ENCODE measurements around the gene NUCB1. TPM values are rescaled to one million over a fixed set of nuclear protein-coding genes. Genes with fewer than 3 reads are reported as not detected.
"Not testable (repeated sequence)": the region's sequence is repeated elsewhere in the genome, so short reads cannot be mapped to it uniquely, and the experiment has no call there.

Gene NUCB1
- total RNA-seq, 1 donor from 2014 or later, result 248 TPM

DNA sequence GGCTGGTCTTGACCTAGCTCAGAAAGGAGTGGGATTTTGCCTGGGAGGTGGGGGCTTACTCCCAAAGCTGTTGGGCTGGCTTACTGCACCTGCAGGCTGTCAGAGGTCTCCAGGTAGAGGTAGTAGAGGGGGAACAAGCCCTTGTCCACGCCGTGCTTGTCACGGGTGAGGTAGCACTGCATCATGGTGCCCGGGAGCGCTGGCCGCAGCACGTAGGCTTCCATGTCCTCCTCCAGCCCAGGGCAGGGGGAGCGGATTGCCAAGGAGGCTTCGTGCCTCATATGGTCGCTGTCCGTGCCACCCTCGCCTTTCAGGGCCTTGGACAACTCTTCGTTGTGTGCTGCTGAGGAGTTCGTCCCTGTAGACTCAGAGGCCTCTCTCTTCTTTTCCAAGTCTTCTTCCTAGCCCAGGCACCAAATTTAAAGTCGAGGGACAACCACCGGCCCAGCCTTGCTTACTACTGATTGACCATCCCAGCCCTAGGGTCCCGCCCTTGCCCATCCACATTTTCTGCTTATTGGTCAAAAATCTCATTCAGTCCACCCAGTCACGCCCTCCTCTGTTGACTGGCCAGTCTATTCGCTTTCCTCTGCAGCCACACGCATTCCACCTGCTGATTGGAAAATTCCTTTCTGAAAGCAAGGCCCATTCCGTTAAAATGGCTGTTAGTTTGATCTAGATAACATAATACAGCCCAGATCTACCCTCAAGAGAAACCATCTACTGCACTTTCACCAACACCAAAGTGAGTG, 12.1 kb upstream of the NUCB1 start:
- DNase-seq (ENCODE audit: low read depth), result no peak
- TF ChIP-seq, protein P1, sequence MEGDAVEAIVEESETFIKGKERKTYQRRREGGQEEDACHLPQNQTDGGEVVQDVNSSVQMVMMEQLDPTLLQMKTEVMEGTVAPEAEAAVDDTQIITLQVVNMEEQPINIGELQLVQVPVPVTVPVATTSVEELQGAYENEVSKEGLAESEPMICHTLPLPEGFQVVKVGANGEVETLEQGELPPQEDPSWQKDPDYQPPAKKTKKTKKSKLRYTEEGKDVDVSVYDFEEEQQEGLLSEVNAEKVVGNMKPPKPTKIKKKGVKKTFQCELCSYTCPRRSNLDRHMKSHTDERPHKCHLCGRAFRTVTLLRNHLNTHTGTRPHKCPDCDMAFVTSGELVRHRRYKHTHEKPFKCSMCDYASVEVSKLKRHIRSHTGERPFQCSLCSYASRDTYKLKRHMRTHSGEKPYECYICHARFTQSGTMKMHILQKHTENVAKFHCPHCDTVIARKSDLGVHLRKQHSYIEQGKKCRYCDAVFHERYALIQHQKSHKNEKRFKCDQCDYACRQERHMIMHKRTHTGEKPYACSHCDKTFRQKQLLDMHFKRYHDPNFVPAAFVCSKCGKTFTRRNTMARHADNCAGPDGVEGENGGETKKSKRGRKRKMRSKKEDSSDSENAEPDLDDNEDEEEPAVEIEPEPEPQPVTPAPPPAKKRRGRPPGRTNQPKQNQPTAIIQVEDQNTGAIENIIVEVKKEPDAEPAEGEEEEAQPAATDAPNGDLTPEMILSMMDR (IDR thresholded peaks at IDR 0.05; ENCODE audit: insufficient read depth, low read length, poor library complexity, severe bottlenecking), result no peak

DNA sequence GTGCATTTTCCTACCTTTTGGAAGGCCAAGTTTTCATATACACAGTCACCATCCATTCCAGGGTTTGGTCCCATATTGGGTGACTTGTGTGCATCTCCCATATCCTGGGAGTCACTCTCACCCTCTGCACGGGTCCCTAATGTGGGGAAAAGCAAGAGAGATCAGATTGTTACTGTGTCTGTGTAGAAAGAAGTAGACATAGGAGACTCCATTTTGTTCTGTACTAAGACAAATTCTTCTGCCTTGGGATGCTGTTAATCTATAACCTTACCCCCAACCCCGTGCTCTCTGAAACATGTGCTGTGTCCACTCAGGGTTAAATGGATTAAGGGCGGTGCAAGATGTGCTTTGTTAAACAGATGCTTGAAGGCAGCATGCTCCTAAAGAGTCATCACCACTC, 10.6 kb upstream of the NUCB1 start:
- DNase-seq (ENCODE audit: low read depth); H3K27me3 ChIP-seq (ENCODE audit: control insufficient read depth, insufficient read depth, low read length); H3K4me3 ChIP-seq (ENCODE audit: low read depth, low read length); H3K36me3 ChIP-seq (ENCODE audit: control insufficient read depth, insufficient read depth, low read length): not testable (repeated sequence)

More for the DNA sequence above, 12.1 kb upstream of the NUCB1 start:
- no peak overlapping the region for H3K4me3 ChIP-seq (ENCODE audit: low read depth, low read length)
- no peaks in the 10 kb centered on the region for H3K36me3 ChIP-seq (ENCODE audit: control insufficient read depth, insufficient read depth, low read length)
- H3K27me3 ChIP-seq (ENCODE audit: control insufficient read depth, insufficient read depth, low read length), result no peaks in the 10 kb centered on the region

DNA sequence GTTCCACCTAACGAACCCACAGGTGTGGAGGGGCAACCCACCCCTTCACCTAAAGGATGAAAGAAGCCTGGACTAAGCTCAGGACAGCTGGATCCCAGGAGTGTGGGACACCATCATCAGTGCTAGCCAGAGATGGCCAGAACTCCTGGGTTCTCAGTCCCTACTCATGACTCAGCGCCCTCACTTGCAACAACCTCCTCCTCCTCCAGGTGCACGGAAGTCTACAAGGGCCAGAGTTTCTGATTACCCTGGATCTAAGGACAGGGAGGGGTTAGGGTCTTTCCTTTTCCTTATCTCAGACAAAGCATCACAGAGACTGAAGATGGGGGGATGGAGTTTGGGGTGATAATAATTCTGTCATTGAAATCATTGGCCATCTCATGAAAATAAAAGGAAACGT, 9.6 kb upstream of the NUCB1 start:
- no peaks in the 10 kb centered on the region for H3K36me3 ChIP-seq (ENCODE audit: control insufficient read depth, insufficient read depth, low read length)
- no peak for DNase-seq (ENCODE audit: low read depth)
- H3K4me3 ChIP-seq (ENCODE audit: low read depth, low read length), result no peak overlapping the region
- H3K27me3 ChIP-seq (ENCODE audit: control insufficient read depth, insufficient read depth, low read length), result peaks cover 10% of the 10 kb centered on the region
- TF ChIP-seq, protein P1 (IDR thresholded peaks at IDR 0.05; ENCODE audit: insufficient read depth, low read length, poor library complexity, severe bottlenecking), result no peak

DNA sequence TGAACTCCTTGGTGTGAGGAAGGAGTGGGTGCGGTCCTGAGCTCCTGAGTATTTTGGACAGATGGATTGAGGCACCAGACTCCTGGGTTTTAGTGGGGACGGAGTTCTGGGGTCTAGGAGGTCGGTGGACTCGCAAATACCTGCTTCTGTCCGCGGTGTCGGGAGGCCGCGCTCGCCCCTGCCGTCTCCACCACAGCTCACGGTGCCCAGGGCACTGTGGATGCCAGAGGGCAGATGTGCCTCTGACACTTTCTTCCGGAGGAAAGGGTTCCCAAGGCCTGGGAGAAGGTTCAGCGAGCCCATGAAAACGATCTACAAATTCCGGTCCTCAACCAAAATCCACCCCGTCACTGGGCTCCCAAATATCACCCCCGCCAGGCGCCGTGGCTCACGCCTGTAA, 4.9 kb upstream of the NUCB1 start:
- no peak overlapping the region for H3K4me3 ChIP-seq (ENCODE audit: low read depth, low read length)

DNA sequence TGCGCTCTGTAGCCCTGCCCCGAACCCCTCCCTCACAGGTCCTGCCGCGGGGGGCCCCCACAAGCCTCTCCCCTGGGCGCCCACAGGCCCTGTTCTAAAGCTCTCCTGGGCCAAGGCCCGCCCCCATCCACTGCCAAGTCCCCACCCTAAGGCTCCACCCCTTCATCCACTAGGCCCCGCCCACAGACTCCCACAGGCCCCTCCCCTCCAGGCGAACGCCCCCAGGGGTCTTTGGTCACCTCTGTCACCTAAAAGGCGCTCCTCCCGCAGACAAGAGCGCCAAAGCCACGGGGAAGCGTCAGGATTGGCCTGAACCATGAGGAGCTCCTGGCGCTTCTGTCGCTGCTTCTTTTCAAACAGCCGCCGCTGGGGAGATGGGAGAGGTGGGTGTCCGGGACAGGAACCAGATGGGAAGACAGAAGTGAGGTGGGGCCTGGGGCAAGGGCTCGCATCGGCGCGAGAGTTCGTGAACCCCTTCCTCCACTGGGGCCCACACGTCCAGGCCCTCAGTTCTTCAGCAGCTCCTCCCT, 3.9 kb upstream of the NUCB1 start:
- Histone ChIP-seq H3K27me3 (ENCODE audit: control insufficient read depth, insufficient read depth, low read length) (peaks cover 17% of the 10 kb centered on the region), H3K36me3 (ENCODE audit: control insufficient read depth, insufficient read depth, low read length) (no peaks in the 10 kb centered on the region), H3K4me3 (ENCODE audit: low read depth, low read length) (peak overlapping the region; percentile 12)
- DNase-seq (ENCODE audit: low read depth), result no peak
- TF ChIP-seq, protein P1 (IDR thresholded peaks at IDR 0.05; ENCODE audit: insufficient read depth, low read length, poor library complexity, severe bottlenecking), result no peak

More for the DNA sequence above, 4.9 kb upstream of the NUCB1 start:
- DNase-seq (ENCODE audit: low read depth), result no peak
- peaks cover 17% of the 10 kb centered on the region for H3K27me3 ChIP-seq (ENCODE audit: control insufficient read depth, insufficient read depth, low read length)
- H3K36me3 ChIP-seq (ENCODE audit: control insufficient read depth, insufficient read depth, low read length), result no peaks in the 10 kb centered on the region
- TF ChIP-seq, protein P1 (IDR thresholded peaks at IDR 0.05; ENCODE audit: insufficient read depth, low read length, poor library complexity, severe bottlenecking), result no peak

DNA sequence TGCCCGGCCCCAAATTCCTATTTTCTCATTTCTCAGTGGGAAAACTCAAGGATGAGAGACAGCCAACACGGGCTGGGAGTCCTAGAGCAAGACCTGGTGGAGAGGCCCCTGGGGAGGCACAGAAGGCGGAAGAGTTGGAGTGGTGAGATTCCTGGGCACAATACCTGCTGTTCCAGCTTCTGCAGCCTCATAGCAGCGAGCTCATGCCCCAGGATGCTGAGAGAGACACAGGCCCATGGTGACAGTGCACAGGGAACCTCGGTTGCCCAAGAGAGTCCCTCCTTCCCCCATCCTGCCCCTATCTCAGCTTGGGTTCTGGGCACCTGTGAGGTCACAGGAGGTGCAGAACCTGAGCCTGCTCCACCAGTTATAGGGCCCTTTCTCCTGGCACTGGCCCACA, 2.9 kb upstream of the NUCB1 start:
- no peaks in the 10 kb centered on the region for H3K36me3 ChIP-seq (ENCODE audit: control insufficient read depth, insufficient read depth, low read length)
- no peak for DNase-seq (ENCODE audit: low read depth)
- H3K27me3 ChIP-seq (ENCODE audit: control insufficient read depth, insufficient read depth, low read length), result peaks cover 17% of the 10 kb centered on the region
- H3K4me3 ChIP-seq (ENCODE audit: low read depth, low read length), result no peak overlapping the region
- TF ChIP-seq, protein P1 (IDR thresholded peaks at IDR 0.05; ENCODE audit: insufficient read depth, low read length, poor library complexity, severe bottlenecking), result no peak

DNA sequence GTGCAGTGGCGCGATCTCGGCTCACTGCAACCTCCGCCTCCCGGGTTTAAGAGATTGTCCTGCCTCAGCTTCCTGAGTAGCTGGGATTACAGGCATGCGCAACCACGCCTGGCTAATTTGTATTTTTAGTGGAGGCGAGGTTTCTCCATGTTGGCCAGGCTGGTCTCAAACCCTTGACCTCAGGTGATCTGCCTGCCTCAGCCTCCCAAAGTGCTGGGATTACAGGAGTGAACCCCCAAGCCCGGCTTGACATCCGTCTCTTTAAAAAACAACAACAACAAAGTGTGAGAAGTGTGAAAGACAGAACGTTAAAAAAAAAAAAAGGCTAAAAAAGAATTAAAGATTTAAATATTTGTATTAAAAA, 744 bp upstream of the NUCB1 start:
- not testable (repeated sequence) for H3K36me3 ChIP-seq (ENCODE audit: control insufficient read depth, insufficient read depth, low read length); DNase-seq (ENCODE audit: low read depth)
- Histone ChIP-seq H3K27me3 (ENCODE audit: control insufficient read depth, insufficient read depth, low read length) (peaks cover 17% of the 10 kb centered on the region), H3K4me3 (ENCODE audit: low read depth, low read length) (peak overlapping the region; percentile 89)

Measured in kidney epithelial cell (primary cell).